Muscle layer of duodenum (tissue), 2 donors: Measurements from ENCODE around the gene NSMCE1.
"Not testable (repeated sequence)": the region's sequence is repeated elsewhere in the genome, so short reads cannot be mapped to it uniquely, and the experiment has no call there.

Source experiments
- H3K27ac ChIP-seq: one replicate; pipeline ENCODE4 v1.7.0; 2013; ENCODE audit warnings: mild to moderate bottlenecking, low read length
- H3K27me3 ChIP-seq: one replicate; pipeline ENCODE4 v1.7.0; 2013; ENCODE audit warnings: low read depth, mild to moderate bottlenecking, control low read depth, low read length
- H3K36me3 ChIP-seq, 2 donors: one replicate each; pipeline ENCODE4 v1.7.0; 2013; ENCODE audit warnings: low read length in 2 of 2, control low read depth in 1 of 2, mild to moderate bottlenecking in 1 of 2; ENCODE audit not compliant: insufficient read depth in 2 of 2, control insufficient read depth in 1 of 2
- H3K4me1 ChIP-seq, 2 donors: one replicate each; pipeline ENCODE4 v1.7.0; 2013; ENCODE audit warnings: low read length in 2 of 2, mild to moderate bottlenecking in 2 of 2, control low read depth in 1 of 2, moderate library complexity in 1 of 2; ENCODE audit not compliant: insufficient read depth in 2 of 2, control insufficient read depth in 1 of 2
- H3K4me3 ChIP-seq, 2 donors: one replicate each; pipeline ENCODE4 v1.7.0; 2013; ENCODE audit warnings: low read length in 2 of 2, low read depth in 1 of 2, mild to moderate bottlenecking in 1 of 2
- H3K9me3 ChIP-seq, 2 donors: one replicate each; pipeline ENCODE4 v1.7.0; 2013; ENCODE audit warnings: low read length in 2 of 2, control low read depth in 1 of 2, mild to moderate bottlenecking in 1 of 2; ENCODE audit not compliant: control insufficient read depth in 1 of 2
- donor health status: healthy.

The NSMCE1 gene

DNA sequence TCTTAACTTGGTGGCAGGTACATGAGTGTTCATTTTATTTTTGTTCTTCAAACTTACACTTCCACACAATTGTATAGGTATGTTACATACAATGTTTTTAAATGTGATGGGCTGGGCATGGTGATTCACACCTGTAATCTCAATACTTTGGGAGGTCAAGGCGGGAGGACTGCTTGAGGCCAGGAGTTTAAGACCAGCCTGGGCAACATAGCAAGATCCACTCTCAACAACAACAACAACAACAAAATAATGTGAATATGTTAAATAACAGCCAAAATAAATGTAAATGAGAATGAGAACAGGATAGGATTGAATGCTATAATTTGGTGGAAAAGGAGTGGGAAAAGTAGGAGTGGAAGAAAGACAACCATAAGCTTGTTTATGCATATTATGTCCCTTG lies 2.6 kb downstream of the NSMCE1 start:
- Histone ChIP-seq H3K9me3 (no peaks in the 10 kb centered on the region), H3K4me1 (peaks cover 3 to 4% of the 10 kb centered on the region in 2 donors), H3K4me3 (no peak overlapping the region), H3K27ac (no peak overlapping the region), H3K36me3 (no peaks in the 10 kb centered on the region), H3K27me3 (no peaks in the 10 kb centered on the region)

DNA sequence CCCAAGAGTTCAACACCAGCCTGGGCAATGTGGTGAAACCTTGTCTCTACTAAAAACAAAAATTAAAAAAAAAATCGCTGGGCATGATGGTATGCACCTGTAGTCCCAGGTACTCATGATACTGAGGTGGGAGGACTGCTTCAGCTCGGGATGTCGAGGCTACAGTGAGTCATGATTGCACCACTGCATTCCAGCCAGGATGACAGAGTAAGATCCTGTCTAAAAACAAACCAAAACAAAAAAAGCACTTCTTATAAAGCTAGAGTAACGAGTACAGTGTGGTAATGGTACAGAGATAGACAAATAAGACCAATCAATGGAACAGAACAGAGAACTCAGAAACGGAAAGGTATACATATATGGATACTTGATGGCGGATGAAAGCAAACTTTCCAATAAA lies 4.4 kb downstream of the NSMCE1 start:
- Histone ChIP-seq H3K27me3 (no peaks in the 10 kb centered on the region), H3K4me1 (peaks cover 0 to 2% of the 10 kb centered on the region in 2 donors), H3K9me3 (no peaks in the 10 kb centered on the region), H3K36me3 (no peaks in the 10 kb centered on the region), H3K4me3 (no peak overlapping the region), H3K27ac (no peak overlapping the region)

GRCh38 chr16:27262904-27263423 lies 5.6 kb downstream of the NSMCE1 start:
- H3K27me3 ChIP-seq, H3K9me3 ChIP-seq, H3K27ac ChIP-seq, H3K4me3 ChIP-seq, H3K4me1 ChIP-seq, H3K36me3 ChIP-seq: not testable (repeated sequence)

- Histone ChIP-seq H3K27me3 (no peaks in the 10 kb centered on the region), H3K4me1 (peaks cover 0 to 11% of the 10 kb centered on the region in 2 donors), H3K4me3 (no peak overlapping the region), H3K36me3 (peaks cover 17 to 18% of the 10 kb centered on the region in 2 donors), H3K27ac (peak overlapping the region; percentile 76), H3K9me3 (no peaks in the 10 kb centered on the region)
Measured at GRCh38 chr16:27259710-27260109, 8.9 kb downstream of the NSMCE1 start.

- Histone ChIP-seq H3K36me3 (peaks cover 17 to 18% of the 10 kb centered on the region in 2 donors), H3K27ac (peak overlapping the region; percentile 85), H3K27me3 (no peaks in the 10 kb centered on the region), H3K4me3 (no peak overlapping the region), H3K4me1 (peaks cover 0 to 15% of the 10 kb centered on the region in 2 donors), H3K9me3 (no peaks in the 10 kb centered on the region)
Measured at GRCh38 chr16:27258241-27258734, 10.3 kb downstream of the NSMCE1 start.

DNA sequence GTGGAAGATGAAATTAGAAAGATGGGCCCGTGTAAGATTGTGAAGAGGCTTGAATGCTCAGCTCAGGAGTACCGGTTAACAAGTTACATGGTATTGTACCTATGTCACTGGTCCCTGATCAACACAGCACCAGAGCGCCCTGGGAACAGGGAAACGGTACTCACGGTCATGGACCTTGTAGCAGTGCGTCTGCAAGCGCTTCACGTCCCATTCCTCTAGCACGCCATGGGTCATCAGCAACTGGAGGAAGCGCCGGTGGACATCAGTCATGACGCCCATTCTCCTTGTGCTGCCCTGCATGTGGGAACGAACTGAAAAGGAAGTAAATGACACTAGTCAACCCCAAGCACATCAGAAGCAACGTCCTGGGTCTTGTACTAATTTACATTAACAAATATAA lies 11.3 kb downstream of the NSMCE1 start:
- H3K27me3 ChIP-seq: no peaks in the 10 kb centered on the region
- H3K4me1 ChIP-seq: peaks cover 0 to 15% of the 10 kb centered on the region in 2 donors
- no peak overlapping the region for H3K4me3 ChIP-seq
- H3K27ac ChIP-seq: peak overlapping the region; percentile 85
- no peaks in the 10 kb centered on the region for H3K9me3 ChIP-seq
- H3K36me3 ChIP-seq: peaks cover 17 to 18% of the 10 kb centered on the region in 2 donors

DNA sequence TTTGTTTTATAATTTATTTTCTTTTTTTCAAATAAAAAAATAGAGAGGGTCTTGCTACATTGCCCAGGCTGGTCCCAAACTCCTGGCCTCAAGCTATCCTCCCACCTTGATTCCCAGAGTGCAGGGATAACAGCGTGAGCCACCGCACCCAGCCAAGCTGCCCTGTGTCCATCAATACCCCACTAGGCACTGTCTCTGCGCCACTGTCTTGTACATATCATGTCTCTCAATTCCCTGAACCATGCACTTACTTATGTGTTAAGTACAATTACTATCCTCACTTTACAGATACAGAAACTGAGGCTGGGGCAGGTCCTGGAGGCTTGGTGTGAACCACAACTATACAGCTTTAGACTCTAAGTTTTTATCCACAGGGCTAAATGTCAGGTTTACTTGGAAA lies 11.7 kb downstream of the NSMCE1 start:
- H3K4me3 ChIP-seq: no peak overlapping the region
- H3K9me3 ChIP-seq: no peaks in the 10 kb centered on the region
- H3K4me1 ChIP-seq: peaks cover 0 to 15% of the 10 kb centered on the region in 2 donors
- peaks cover 17 to 18% of the 10 kb centered on the region in 2 donors for H3K36me3 ChIP-seq
- peak overlapping the region; percentile 85 for H3K27ac ChIP-seq
- H3K27me3 ChIP-seq: no peaks in the 10 kb centered on the region

GRCh38 chr16:27254262-27254811 lies 14.2 kb downstream of the NSMCE1 start:
- H3K9me3 ChIP-seq: no peaks in the 10 kb centered on the region
- H3K4me1 ChIP-seq: peaks cover 0 to 15% of the 10 kb centered on the region in 2 donors
- no peak overlapping the region for H3K4me3 ChIP-seq
- H3K27me3 ChIP-seq: no peaks in the 10 kb centered on the region
- peak overlapping the region; percentile 84 for H3K27ac ChIP-seq
- H3K36me3 ChIP-seq: peaks cover 17 to 18% of the 10 kb centered on the region in 2 donors

GRCh38 chr16:27253526-27253930 lies 15.0 kb downstream of the NSMCE1 start:
- Histone ChIP-seq H3K27me3 (no peaks in the 10 kb centered on the region), H3K9me3 (no peaks in the 10 kb centered on the region), H3K4me3 (no peak overlapping the region), H3K36me3 (peaks cover 17 to 18% of the 10 kb centered on the region in 2 donors), H3K4me1 (peaks cover 0 to 15% of the 10 kb centered on the region in 2 donors), H3K27ac (peak overlapping the region; percentile 84)

DNA sequence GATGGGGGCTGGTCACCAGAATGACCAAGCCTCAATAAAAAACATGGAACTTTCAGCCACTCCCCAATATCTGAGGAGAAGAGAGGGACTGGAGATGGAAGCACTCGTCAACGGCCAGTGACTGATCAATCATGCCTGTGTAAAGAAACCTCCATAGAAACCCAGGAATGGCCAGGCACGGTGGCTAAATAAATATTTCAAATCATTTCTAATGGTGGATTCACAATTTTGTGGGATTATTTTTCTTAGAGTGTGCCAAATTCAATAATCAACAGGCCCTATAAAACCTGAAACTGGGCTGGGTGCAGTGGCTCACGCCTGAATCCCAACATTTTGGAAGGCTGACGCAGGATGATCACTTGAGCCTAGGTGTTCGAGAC lies 16.4 kb downstream of the NSMCE1 start:
- Histone ChIP-seq H3K4me3 (no peak overlapping the region), H3K27ac (no peak overlapping the region), H3K4me1 (peaks cover 0 to 10% of the 10 kb centered on the region in 2 donors), H3K36me3 (peaks cover 14 to 16% of the 10 kb centered on the region in 2 donors), H3K9me3 (no peaks in the 10 kb centered on the region), H3K27me3 (no peaks in the 10 kb centered on the region)

DNA sequence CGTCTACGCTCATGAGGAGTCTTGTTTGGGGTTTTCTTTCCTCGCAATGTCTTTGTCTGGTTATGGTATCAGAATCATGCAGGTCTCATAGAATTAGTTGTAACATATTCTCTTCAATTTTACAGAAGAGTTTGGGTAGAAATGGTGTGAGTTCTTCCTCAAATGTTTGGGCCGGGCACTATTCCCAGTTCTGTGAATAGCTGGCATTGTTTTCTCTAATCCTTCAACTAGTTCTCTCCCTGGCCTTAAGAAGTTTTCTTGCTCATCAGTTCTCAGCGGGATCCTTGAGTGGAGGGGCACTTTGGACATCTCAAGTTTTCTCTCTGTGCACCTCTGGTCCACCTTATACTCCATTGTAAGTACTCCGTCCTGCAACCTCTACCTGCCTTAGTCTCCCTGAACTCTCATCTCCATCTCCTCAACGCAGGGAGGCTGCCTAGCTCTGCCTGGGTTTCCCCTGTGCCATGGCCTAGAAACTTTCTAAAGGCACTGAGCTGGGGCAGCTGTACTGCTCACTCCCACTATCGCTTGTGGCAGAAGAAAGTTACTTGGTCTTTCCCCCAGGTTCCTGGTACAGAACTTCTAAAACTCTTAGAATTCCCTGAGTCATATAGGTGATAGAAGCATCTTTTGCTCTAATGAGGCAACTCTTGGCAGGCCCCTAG lies 16.9 kb downstream of the NSMCE1 start:
- no peaks in the 10 kb centered on the region for H3K27me3 ChIP-seq
- peaks cover 11 to 12% of the 10 kb centered on the region in 2 donors for H3K36me3 ChIP-seq
- no peak overlapping the region for H3K4me3 ChIP-seq
- no peak overlapping the region for H3K27ac ChIP-seq
- H3K4me1 ChIP-seq: peaks cover 0 to 9% of the 10 kb centered on the region in 2 donors
- no peaks in the 10 kb centered on the region for H3K9me3 ChIP-seq
